IMR-90 (cell line): ENCODE measurements around the gene DTX3L.

Experiments
- BHLHE40 ChIP-seq: fragments of 150-350 bp; IDR thresholded peaks from 2 replicates; pipeline ENCODE4 v1.6.1; 2016; ENCODE audit warnings: mild to moderate bottlenecking, low read depth, low read length
- CTCF ChIP-seq: conservative IDR thresholded peaks from 2 replicates; pipeline ENCODE4 v1.5.1; 2012; ENCODE audit warnings: mild to moderate bottlenecking, low read depth, low read length, improper control_type of control experiment
- ELK1 ChIP-seq: fragments of 150-350 bp; IDR thresholded peaks from 2 replicates; pipeline ENCODE4 v1.6.1; 2016; ENCODE audit warnings: low read depth, mild to moderate bottlenecking, low read length, moderate library complexity, borderline replicate concordance
- MAFK ChIP-seq: IDR thresholded peaks from 2 replicates; pipeline ENCODE4 v1.6.1; 2012; ENCODE audit warnings: low read depth, low read length, improper control_type of control experiment
- MXI1 ChIP-seq: IDR thresholded peaks from 2 replicates; pipeline ENCODE4 v1.6.1; 2012; ENCODE audit warnings: low read depth, mild to moderate bottlenecking, low read length, moderate library complexity, borderline replicate concordance
- NFE2L2 ChIP-seq: fragments of 150-350 bp; IDR thresholded peaks from 2 replicates; pipeline ENCODE4 v1.6.1; 2016; ENCODE audit warnings: low read depth, mild to moderate bottlenecking, low read length
- POLR2A ChIP-seq: IDR thresholded peaks from 2 replicates; pipeline ENCODE4 v1.6.1; 2012; ENCODE audit warnings: mild to moderate bottlenecking, low read depth, low read length
- RAD21 ChIP-seq: IDR thresholded peaks from 2 replicates; pipeline ENCODE4 v1.6.1; 2012; ENCODE audit warnings: low read length, improper control_type of control experiment
- RCOR1 ChIP-seq: IDR thresholded peaks from 2 replicates; pipeline ENCODE4 v1.6.1; 2012; ENCODE audit warnings: mild to moderate bottlenecking, low read length, improper control_type of control experiment; ENCODE audit not compliant: insufficient replicate concordance
- RFX5 ChIP-seq: IDR thresholded peaks from 2 replicates; pipeline ENCODE4 v1.8.0; 2012; ENCODE audit warnings: low read depth, mild to moderate bottlenecking, low read length, moderate library complexity
- SMC3 ChIP-seq: fragments of 150-350 bp; IDR thresholded peaks from 2 replicates; pipeline ENCODE4 v1.6.1; 2016; ENCODE audit warnings: low read depth, mild to moderate bottlenecking, antibody characterized with exemption, low read length, moderate library complexity

- TF ChIP-seq CTCF (no peak), POLR2A (no peak), RAD21 (no peak), RFX5 (no peak), MXI1 (no peak), MAFK (no peak), RCOR1 (no peak), BHLHE40 (no peak), NFE2L2 (no peak), SMC3 (no peak), ELK1 (no peak)
These were observed 11.0 kb upstream of the DTX3L start for GRCh38 chr3:122553171-122553570.
